ENCODE results near the gene PGPEP1. TPM values are rescaled to one million over a fixed set of nuclear protein-coding genes. Genes with fewer than 3 reads are reported as not detected.

PGPEP1 gene
- total and polyA plus RNA-seq, 4 donors = 13.0 to 41.6 (median 15.0) TPM

GRCh38 chr19:18349524-18350128 lies 9.2 kb downstream of the PGPEP1 start:
- no peaks in the 10 kb centered on the region for H3K4me1 ChIP-seq (ENCODE audit: control insufficient read depth in 5 of 5, insufficient read depth in 5 of 5, low read length in 5 of 5)
- peaks cover 0 to 4% (median under 1%) of the 10 kb centered on the region in 4 donors for H3K36me3 ChIP-seq (ENCODE audit: control insufficient read depth in 4 of 4, insufficient read depth in 4 of 4, low read length in 4 of 4)
- peak; percentile 47 to 51 (median 51) for DNase-seq
- peak; percentile 64 for TF ChIP-seq CTCF (IDR thresholded peaks at IDR 0.05; ENCODE audit: control extremely low read depth, extremely low read depth)
- no peaks in the 10 kb centered on the region for H3K27me3 ChIP-seq (ENCODE audit: control insufficient read depth in 3 of 3, insufficient read depth in 3 of 3, low read length in 2 of 3)
- no peak overlapping the region for H3K27ac ChIP-seq (ENCODE audit: low read depth in 1 of 2, low read length in 1 of 2)
- ATAC-seq (ENCODE audit: insufficient read depth, low FRiP score) = no peak
- 51 to 59% methylated on average over 12 of the region's 12 CpGs for WGBS, 2 donors
- H3K4me3 ChIP-seq = no peak overlapping the region
- no peak overlapping the region for H3K9ac ChIP-seq (ENCODE audit: insufficient read depth in 1 of 2, low read length in 2 of 2)
- no peaks in the 10 kb centered on the region for H3K9me3 ChIP-seq (ENCODE audit: control insufficient read depth in 4 of 4, insufficient read depth in 3 of 4, low read length in 3 of 4)

DNA sequence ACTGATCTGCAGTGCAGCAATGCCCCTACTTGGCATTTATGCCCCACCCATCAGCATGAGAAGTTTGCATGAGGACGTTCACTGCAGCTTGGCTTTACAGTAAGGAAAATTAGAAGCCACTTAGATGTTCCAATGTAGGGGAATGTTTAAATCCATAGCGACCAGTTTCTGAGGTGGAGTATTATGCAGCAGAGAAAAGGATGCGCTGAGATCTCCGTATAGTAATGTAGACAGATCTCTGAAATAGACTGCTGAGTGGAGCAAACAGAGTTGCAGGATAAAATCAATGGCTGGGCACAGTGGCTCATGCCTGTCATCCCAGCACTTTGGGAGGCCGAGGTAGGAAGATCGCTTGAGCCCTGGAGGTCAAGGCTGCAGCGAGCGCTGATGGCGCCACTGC lies 10.1 kb downstream of the PGPEP1 start:
- H3K4me1 ChIP-seq (ENCODE audit: control insufficient read depth in 5 of 5, insufficient read depth in 5 of 5, low read length in 5 of 5) = no peaks in the 10 kb centered on the region
- no peaks in the 10 kb centered on the region for H3K9me3 ChIP-seq (ENCODE audit: control insufficient read depth in 4 of 4, insufficient read depth in 3 of 4, low read length in 3 of 4)
- WGBS, 2 donors = 87 to 92% methylated on average over 9 of the region's 9 CpGs
- ATAC-seq (ENCODE audit: insufficient read depth, low FRiP score) = no peak
- no peaks in the 10 kb centered on the region for H3K27me3 ChIP-seq (ENCODE audit: control insufficient read depth in 3 of 3, insufficient read depth in 3 of 3, low read length in 2 of 3)
- no peak overlapping the region for H3K27ac ChIP-seq (ENCODE audit: low read depth in 1 of 2, low read length in 1 of 2)
- TF ChIP-seq CTCF (IDR thresholded peaks at IDR 0.05; ENCODE audit: control extremely low read depth, extremely low read depth) = no peak
- DNase-seq = no peak
- no peak overlapping the region for H3K9ac ChIP-seq (ENCODE audit: insufficient read depth in 1 of 2, low read length in 2 of 2)
- H3K4me3 ChIP-seq = no peak overlapping the region
- peaks cover 0 to 5% (median 2%) of the 10 kb centered on the region in 4 donors for H3K36me3 ChIP-seq (ENCODE audit: control insufficient read depth in 4 of 4, insufficient read depth in 4 of 4, low read length in 4 of 4)

GRCh38 chr19:18351544-18351943 lies 11.1 kb downstream of the PGPEP1 start:
- H3K4me1 ChIP-seq (ENCODE audit: control insufficient read depth in 5 of 5, insufficient read depth in 5 of 5, low read length in 5 of 5) = peaks cover 0 to 2% (median 0%) of the 10 kb centered on the region in 5 donors
- H3K9me3 ChIP-seq (ENCODE audit: control insufficient read depth in 4 of 4, insufficient read depth in 3 of 4, low read length in 3 of 4) = no peaks in the 10 kb centered on the region
- DNase-seq (no peak), ATAC-seq (ENCODE audit: insufficient read depth, low FRiP score) (no peak)
- no peak for TF ChIP-seq CTCF (IDR thresholded peaks at IDR 0.05; ENCODE audit: control extremely low read depth, extremely low read depth)
- H3K4me3 ChIP-seq = no peak overlapping the region
- no peaks in the 10 kb centered on the region for H3K27me3 ChIP-seq (ENCODE audit: control insufficient read depth in 3 of 3, insufficient read depth in 3 of 3, low read length in 2 of 3)
- H3K27ac ChIP-seq (ENCODE audit: low read depth in 1 of 2, low read length in 1 of 2) = no peak overlapping the region
- no peak overlapping the region for H3K9ac ChIP-seq (ENCODE audit: insufficient read depth in 1 of 2, low read length in 2 of 2)
- WGBS, 2 donors = 95 to 96% methylated on average over 7 of the region's 7 CpGs
- peaks cover 0 to 12% (median 7%) of the 10 kb centered on the region in 4 donors for H3K36me3 ChIP-seq (ENCODE audit: control insufficient read depth in 4 of 4, insufficient read depth in 4 of 4, low read length in 4 of 4)

Measured in lung (tissue), 12 donors.